ENCODE results near the gene PCDHB8. TPM values are rescaled to one million over a fixed set of nuclear protein-coding genes. Genes with fewer than 3 reads are reported as not detected.
"Not testable (repeated sequence)": the region's sequence is repeated elsewhere in the genome, so short reads cannot be mapped to it uniquely, and the experiment has no call there.

PCDHB8 gene
- total RNA-seq, 2 donors from 2014 or later, result not detected

DNA sequence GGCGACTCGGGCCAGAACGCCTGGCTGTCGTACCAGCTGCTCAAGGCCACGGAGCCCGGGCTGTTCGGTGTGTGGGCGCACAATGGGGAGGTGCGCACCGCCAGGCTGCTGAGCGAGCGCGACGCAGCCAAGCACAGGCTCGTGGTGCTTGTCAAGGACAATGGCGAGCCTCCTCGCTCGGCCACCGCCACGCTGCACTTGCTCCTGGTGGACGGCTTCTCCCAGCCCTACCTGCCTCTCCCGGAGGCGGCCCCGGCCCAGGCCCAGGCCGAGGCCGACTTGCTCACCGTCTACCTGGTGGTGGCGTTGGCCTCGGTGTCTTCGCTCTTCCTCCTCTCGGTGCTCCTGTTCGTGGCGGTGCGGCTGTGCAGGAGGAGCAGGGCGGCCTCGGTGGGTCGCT, 16.7 kb downstream of the PCDHB8 start:
- DNase-seq (ENCODE audit: low spot score); H3K4me3 Mint-ChIP-seq: not testable (repeated sequence)
- peaks cover 11 to 37% of the 10 kb centered on the region in 2 donors for H3K27me3 Mint-ChIP-seq

DNA sequence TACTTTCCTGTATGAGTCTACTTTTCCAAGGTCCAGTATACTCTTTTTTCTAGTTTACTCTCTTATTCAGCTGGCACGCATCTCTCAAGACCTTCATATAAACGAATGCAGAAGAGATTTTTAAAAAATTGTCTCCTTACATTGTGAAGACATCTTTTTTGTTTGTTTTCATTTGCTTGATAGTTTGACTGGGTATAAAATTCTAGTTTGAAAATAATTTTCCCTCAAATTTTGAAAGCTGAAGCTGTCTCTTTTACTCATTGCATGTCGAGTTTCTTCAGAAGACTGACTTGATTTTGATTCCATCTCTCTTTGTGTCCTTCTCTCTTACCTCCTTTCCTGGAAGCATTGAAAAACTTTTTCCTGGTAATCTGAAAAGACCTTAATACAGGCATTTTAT, 18.8 kb downstream of the PCDHB8 start:
- H3K36me3 Mint-ChIP-seq, result peaks cover 27% of the 10 kb centered on the region
- H3K4me3 Mint-ChIP-seq, result no peak overlapping the region
- H3K27ac Mint-ChIP-seq, result no peak overlapping the region
- H3K27me3 Mint-ChIP-seq, result peaks cover 12 to 38% of the 10 kb centered on the region in 2 donors
- H3K4me1 Mint-ChIP-seq (ENCODE audit: low read depth in 2 of 2), result no peaks in the 10 kb centered on the region
- DNase-seq (ENCODE audit: low spot score) (no peak), ATAC-seq (no peak)
- H3K9me3 Mint-ChIP-seq, result peaks cover 10% of the 10 kb centered on the region

More for the DNA sequence above, 16.7 kb downstream of the PCDHB8 start:
- ATAC-seq; H3K27ac Mint-ChIP-seq; H3K4me1 Mint-ChIP-seq (ENCODE audit: low read depth in 2 of 2); H3K9me3 Mint-ChIP-seq: not testable (repeated sequence)
- H3K36me3 Mint-ChIP-seq, result peaks cover 26% of the 10 kb centered on the region

GRCh38 chr5:141199359-141200235, 22.0 kb downstream of the PCDHB8 start, which contains the start of gene PCDHB11:
TSS of gene PCDHB11 (plus strand) at chr5:141199627. CDS start at chr5:141199775, 148 bp downstream.
- no peak for ATAC-seq
- Mint-ChIP-seq H3K4me1 (ENCODE audit: low read depth in 2 of 2) (no peaks in the 10 kb centered on the region), H3K36me3 (peaks cover 23% of the 10 kb centered on the region), H3K27ac (no peak within 1 kb of the TSS), H3K27me3 (peaks cover 5 to 27% of the 10 kb centered on the region in 2 donors), H3K9me3 (peaks cover 10% of the 10 kb centered on the region), H3K4me3 (no peak within 1 kb of the TSS)
- DNase-seq (ENCODE audit: low spot score), result no peak

DNA sequence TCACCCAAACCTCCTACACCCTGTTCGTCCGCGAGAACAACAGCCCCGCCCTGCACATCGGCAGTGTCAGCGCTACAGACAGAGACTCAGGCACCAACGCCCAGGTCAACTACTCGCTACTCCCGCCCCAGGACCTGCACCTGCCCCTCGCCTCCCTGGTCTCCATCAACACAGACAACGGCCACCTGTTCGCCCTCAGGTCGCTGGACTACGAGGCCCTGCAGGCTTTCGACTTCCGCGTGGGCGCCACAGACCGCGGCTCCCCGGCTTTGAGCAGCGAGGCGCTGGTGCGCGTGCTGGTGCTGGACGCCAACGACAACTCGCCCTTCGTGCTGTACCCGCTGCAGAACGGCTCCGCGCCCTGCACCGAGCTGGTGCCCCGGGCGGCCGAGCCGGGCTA, 23.5 kb downstream of the PCDHB8 start:
- H3K27ac Mint-ChIP-seq; H3K4me3 Mint-ChIP-seq; DNase-seq (ENCODE audit: low spot score); ATAC-seq; H3K4me1 Mint-ChIP-seq (ENCODE audit: low read depth in 2 of 2); H3K9me3 Mint-ChIP-seq: not testable (repeated sequence)
- H3K36me3 Mint-ChIP-seq, result peaks cover 22% of the 10 kb centered on the region
- H3K27me3 Mint-ChIP-seq, result peaks cover 5 to 27% of the 10 kb centered on the region in 2 donors

- not testable (repeated sequence) for H3K27ac Mint-ChIP-seq; H3K4me1 Mint-ChIP-seq (ENCODE audit: low read depth in 2 of 2); ATAC-seq; H3K9me3 Mint-ChIP-seq; DNase-seq (ENCODE audit: low spot score); H3K4me3 Mint-ChIP-seq
- H3K27me3 Mint-ChIP-seq, result peaks cover 5 to 24% of the 10 kb centered on the region in 2 donors
- H3K36me3 Mint-ChIP-seq, result peaks cover 16% of the 10 kb centered on the region
These were observed 24.1 kb downstream of the PCDHB8 start for GRCh38 chr5:141201646-141202045.

GRCh38 chr5:141208478-141208877, 30.9 kb downstream of the PCDHB8 start, which contains the start of gene PCDHB12:
TSS of gene PCDHB12 (plus strand) at chr5:141208719. CDS start at chr5:141208908, 189 bp downstream.
- no peak within 1 kb of the TSS for H3K4me3 Mint-ChIP-seq
- no peaks in the 10 kb centered on the region for H3K4me1 Mint-ChIP-seq (ENCODE audit: low read depth in 2 of 2)
- H3K36me3 Mint-ChIP-seq, result no peaks in the 10 kb centered on the region
- H3K27ac Mint-ChIP-seq, result no peak within 1 kb of the TSS
- no peaks in the 10 kb centered on the region for H3K9me3 Mint-ChIP-seq
- DNase-seq (ENCODE audit: low spot score), result no peak
- peaks cover 14 to 37% of the 10 kb centered on the region in 2 donors for H3K27me3 Mint-ChIP-seq
- ATAC-seq, result no peak

- DNase-seq (ENCODE audit: low spot score); ATAC-seq; H3K4me1 Mint-ChIP-seq (ENCODE audit: low read depth in 2 of 2); H3K36me3 Mint-ChIP-seq; H3K9me3 Mint-ChIP-seq; H3K4me3 Mint-ChIP-seq; H3K27ac Mint-ChIP-seq: not testable (repeated sequence)
- peaks cover 17 to 37% of the 10 kb centered on the region in 2 donors for H3K27me3 Mint-ChIP-seq
These were observed 32.7 kb downstream of the PCDHB8 start for GRCh38 chr5:141210281-141210680.

- H3K36me3 Mint-ChIP-seq; ATAC-seq; DNase-seq (ENCODE audit: low spot score); H3K4me3 Mint-ChIP-seq; H3K27ac Mint-ChIP-seq; H3K4me1 Mint-ChIP-seq (ENCODE audit: low read depth in 2 of 2); H3K9me3 Mint-ChIP-seq: not testable (repeated sequence)
- peaks cover 17 to 37% of the 10 kb centered on the region in 2 donors for H3K27me3 Mint-ChIP-seq
These were observed 33.3 kb downstream of the PCDHB8 start for GRCh38 chr5:141210849-141211248.

DNA sequence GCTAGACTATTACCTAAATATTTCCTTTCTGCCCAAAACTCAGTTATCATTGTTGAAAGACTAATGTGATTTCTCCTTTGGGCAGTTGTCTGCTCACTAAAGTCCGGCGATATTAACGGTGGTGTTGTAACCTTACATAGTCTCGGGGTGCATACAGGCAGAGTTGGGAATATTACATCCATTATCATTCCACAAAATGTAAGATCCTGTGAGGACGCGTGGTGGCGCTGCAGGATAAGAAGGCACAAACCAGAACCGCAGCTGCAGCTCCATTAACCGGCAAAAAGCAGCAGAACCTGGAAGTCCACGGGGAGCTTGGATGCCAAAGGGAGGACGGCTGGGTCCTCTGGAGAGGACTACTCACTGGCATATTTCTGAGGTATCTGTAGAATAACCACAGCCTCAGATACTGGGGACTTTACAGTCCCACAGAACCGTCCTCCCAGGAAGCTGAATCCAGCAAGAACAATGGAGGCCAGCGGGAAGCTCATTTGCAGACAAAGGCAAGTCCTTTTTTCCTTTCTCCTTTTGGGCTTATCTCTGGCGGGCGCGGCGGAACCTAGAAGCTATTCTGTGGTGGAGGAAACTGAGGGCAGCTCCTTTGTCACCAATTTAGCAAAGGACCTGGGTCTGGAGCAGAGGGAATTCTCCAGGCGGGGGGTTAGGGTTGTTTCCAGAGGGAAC, 36.2 kb downstream of the PCDHB8 start, which contains the start of gene PCDHB13:
PCDHB13 (plus strand) TSS at position 264 of the 684 bp plus-strand sequence; CDS start at position 469, 205 bp downstream.
- Mint-ChIP-seq H3K27me3 (peaks cover 15 to 26% of the 10 kb centered on the region in 2 donors), H3K36me3 (peaks cover 11% of the 10 kb centered on the region)
- ATAC-seq; H3K4me1 Mint-ChIP-seq (ENCODE audit: low read depth in 2 of 2); H3K27ac Mint-ChIP-seq; H3K4me3 Mint-ChIP-seq; H3K9me3 Mint-ChIP-seq; DNase-seq (ENCODE audit: low spot score): not testable (repeated sequence)

DNA sequence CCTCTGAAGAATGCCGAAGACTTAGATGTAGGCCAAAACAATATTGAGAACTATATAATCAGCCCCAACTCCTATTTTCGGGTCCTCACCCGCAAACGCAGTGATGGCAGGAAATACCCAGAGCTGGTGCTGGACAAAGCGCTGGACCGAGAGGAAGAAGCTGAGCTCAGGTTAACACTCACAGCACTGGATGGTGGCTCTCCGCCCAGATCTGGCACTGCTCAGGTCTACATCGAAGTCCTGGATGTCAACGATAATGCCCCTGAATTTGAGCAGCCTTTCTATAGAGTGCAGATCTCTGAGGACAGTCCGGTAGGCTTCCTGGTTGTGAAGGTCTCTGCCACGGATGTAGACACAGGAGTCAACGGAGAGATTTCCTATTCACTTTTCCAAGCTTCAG, 37.0 kb downstream of the PCDHB8 start:
- Mint-ChIP-seq H3K36me3 (peaks cover 11% of the 10 kb centered on the region), H3K27me3 (peaks cover 14 to 22% of the 10 kb centered on the region in 2 donors)
- not testable (repeated sequence) for ATAC-seq; DNase-seq (ENCODE audit: low spot score); H3K27ac Mint-ChIP-seq; H3K9me3 Mint-ChIP-seq; H3K4me1 Mint-ChIP-seq (ENCODE audit: low read depth in 2 of 2); H3K4me3 Mint-ChIP-seq

- H3K4me3 Mint-ChIP-seq; H3K27ac Mint-ChIP-seq; DNase-seq (ENCODE audit: low spot score); H3K4me1 Mint-ChIP-seq (ENCODE audit: low read depth in 2 of 2); H3K9me3 Mint-ChIP-seq; ATAC-seq: not testable (repeated sequence)
- H3K27me3 Mint-ChIP-seq, result peaks cover 14 to 31% of the 10 kb centered on the region in 2 donors
- H3K36me3 Mint-ChIP-seq, result peaks cover 18% of the 10 kb centered on the region
These were observed 37.9 kb downstream of the PCDHB8 start for GRCh38 chr5:141215504-141215903.

GRCh38 chr5:141216035-141216434, 38.4 kb downstream of the PCDHB8 start:
- not testable (repeated sequence) for DNase-seq (ENCODE audit: low spot score); H3K9me3 Mint-ChIP-seq; H3K4me1 Mint-ChIP-seq (ENCODE audit: low read depth in 2 of 2); H3K27ac Mint-ChIP-seq; H3K4me3 Mint-ChIP-seq; ATAC-seq
- peaks cover 18% of the 10 kb centered on the region for H3K36me3 Mint-ChIP-seq
- peaks cover 11 to 34% of the 10 kb centered on the region in 2 donors for H3K27me3 Mint-ChIP-seq

GRCh38 chr5:141223112-141223783, 45.7 kb downstream of the PCDHB8 start, which contains the start of gene PCDHB14:
TSS of gene PCDHB14 (plus strand) at chr5:141223343. CDS start at chr5:141223506, 163 bp downstream.
- peaks cover 12 to 35% of the 10 kb centered on the region in 2 donors for H3K27me3 Mint-ChIP-seq
- H3K27ac Mint-ChIP-seq, result no peak within 1 kb of the TSS
- DNase-seq (ENCODE audit: low spot score), result no peak

More at GRCh38 chr5:141223112-141223783, 45.7 kb downstream of the PCDHB8 start, which contains the start of gene PCDHB14:
- no peak for ATAC-seq
- no peak within 1 kb of the TSS for H3K4me3 Mint-ChIP-seq
- H3K36me3 Mint-ChIP-seq, result peaks cover 11% of the 10 kb centered on the region
- peaks cover 4% of the 10 kb centered on the region for H3K9me3 Mint-ChIP-seq
- no peaks in the 10 kb centered on the region for H3K4me1 Mint-ChIP-seq (ENCODE audit: low read depth in 2 of 2)

Data from natural killer cell treated with Interleukin-12 subunit alpha and Interleukin-12 subunit beta and Interleukin-15 and Interleukin-18, amount 100 ng/mL, for 72 hours (primary cell).